ENCODE measurements around the gene KRT8. TPM values are rescaled to one million over a fixed set of nuclear protein-coding genes. Genes with fewer than 3 reads are reported as not detected.
A peak's percentile ranks its signal among the peaks of the same experiment; 100 is the strongest.
"Not testable (repeated sequence)": the region's sequence is repeated elsewhere in the genome, so short reads cannot be mapped to it uniquely, and the experiment has no call there.

Gene KRT8
- total and polyA plus RNA-seq, 7 donors = 0.54 to 1.3 (median 0.76) TPM

DNA sequence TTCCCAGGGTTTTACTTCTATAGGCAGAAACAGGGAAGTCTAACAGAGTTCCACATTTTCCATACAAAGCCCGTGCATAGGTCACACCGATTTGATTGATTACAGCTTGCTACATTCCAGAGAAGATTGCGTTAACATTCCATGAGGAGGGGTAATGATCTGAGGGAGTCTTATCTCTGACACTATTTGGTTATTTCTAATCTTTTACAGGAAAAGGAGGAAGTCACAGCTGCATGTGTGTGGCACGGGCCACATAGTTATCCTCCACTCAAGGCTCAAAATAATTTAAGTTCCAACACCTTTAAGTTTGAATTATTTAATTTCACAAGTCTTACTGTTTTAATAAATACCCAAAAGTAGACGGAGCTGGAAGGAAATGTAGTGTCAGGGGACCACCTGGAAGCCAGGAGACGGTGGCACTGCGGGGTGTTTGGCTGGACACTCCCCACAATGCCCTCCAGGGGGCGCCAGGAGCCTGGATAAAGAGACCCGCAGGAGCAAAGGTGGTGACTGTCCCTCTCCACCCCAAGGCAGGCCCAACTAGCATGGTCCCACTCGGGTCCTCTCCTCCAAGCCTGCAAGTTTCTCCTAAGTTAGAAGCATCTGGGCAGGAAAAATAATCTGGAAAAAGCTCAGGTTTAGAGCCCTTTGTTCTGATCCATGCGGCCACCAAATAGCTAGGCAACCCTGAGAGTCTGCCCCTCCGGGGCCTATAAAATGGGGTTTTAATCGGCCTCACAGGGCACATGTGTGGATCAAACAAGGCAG lies 20.2 kb downstream of the KRT8 start:
- Histone ChIP-seq H3K4me3 (no peak overlapping the region), H3K4me1 (no peaks in the 10 kb centered on the region), H3K9me3 (no peaks in the 10 kb centered on the region), H3K27me3 (ENCODE audit: insufficient read depth in 3 of 3, low read length in 2 of 3) (peaks cover 0 to 14% (median 0%) of the 10 kb centered on the region in 3 donors), H3K27ac (no peak overlapping the region), H3K36me3 (ENCODE audit: insufficient read depth in 1 of 2, low read depth in 1 of 2) (no peaks in the 10 kb centered on the region)
- TF ChIP-seq CTCF (IDR thresholded peaks at IDR 0.05) = peak; percentile 89
- WGBS, 3 donors = 33 to 40% (median 35%) methylated on average over 12 to 13 of the region's 13 CpGs
- intact Hi-C loops (cut with DNase I) = loop anchor here in 1 of 2 donors (1.0 kb wide), 1 partner anchor 96 kb away; no protein-coding TSS in a partner anchor
- DNase-seq (peak; percentile 71 to 81), ATAC-seq (peak; percentile 83 to 89 (median 85))

GRCh38 chr12:52880499-52880898 lies 24.4 kb downstream of the KRT8 start:
- not testable (repeated sequence) for H3K9me3 ChIP-seq; H3K27ac ChIP-seq; ATAC-seq; H3K36me3 ChIP-seq (ENCODE audit: insufficient read depth in 1 of 2, low read depth in 1 of 2); H3K4me3 ChIP-seq; H3K4me1 ChIP-seq; DNase-seq
- WGBS, 3 donors = 63 to 73% (median 70%) methylated on average over 8 of the region's 8 CpGs
- intact Hi-C loops (cut with DNase I) = loop anchor here in 1 of 2 donors (2.0 kb wide), 2 partner anchors 508 to 724 kb away; no protein-coding TSS in a partner anchor
- peaks cover 0 to 14% (median 0%) of the 10 kb centered on the region in 3 donors for H3K27me3 ChIP-seq (ENCODE audit: insufficient read depth in 3 of 3, low read length in 2 of 3)

DNA sequence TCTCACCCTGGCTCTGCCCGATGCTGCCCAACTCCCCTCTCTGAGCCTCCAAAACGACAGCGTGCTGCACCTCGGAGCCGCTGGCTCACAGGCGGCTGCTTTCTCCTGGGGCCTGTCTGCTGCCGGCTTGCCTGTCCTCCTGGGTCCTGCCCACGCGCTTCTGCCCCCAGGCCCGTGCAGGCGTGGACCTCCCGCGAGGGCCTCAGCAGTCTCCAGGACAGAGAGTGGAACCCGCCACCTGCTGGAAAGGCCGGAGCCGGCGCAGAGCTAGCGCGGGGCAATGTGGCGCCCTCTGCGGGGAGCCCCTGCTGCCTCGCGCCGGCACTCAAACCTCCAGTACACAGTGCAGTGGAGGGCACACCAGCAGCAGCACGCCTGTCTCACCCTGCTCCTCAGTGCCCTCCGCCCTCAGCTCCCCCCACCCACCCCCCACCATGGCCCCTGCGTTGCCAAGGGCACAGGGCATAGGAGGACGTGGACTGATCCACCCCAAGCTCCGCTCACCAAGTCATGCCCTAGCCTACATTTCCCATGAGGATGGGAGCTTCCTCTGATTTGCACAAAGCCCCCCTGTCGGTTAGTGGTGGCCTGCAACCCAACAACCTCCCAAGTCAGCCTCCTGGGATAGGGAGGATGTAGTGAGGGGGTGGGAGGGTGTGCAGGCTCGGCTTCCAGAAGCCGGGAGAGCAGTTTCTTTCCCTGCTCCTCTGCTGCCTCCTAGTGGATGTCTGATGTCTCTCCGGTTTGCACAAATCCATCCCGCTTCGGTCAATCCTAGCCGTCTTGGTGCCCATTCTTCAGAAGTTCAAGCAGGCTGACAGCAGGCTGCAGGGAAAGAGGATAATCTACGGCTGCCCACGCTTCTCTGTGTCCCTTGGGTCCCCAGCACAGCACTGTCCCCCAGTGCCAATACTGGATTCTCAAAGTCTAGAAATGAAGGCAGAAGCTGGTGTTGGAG lies 25.2 kb downstream of the KRT8 start:
- Histone ChIP-seq H3K9me3 (no peaks in the 10 kb centered on the region), H3K4me3 (peak overlapping the region; percentile 33), H3K27ac (no peak overlapping the region), H3K4me1 (peaks cover 4% of the 10 kb centered on the region), H3K36me3 (ENCODE audit: insufficient read depth in 1 of 2, low read depth in 1 of 2) (no peaks in the 10 kb centered on the region), H3K27me3 (ENCODE audit: insufficient read depth in 3 of 3, low read length in 2 of 3) (peaks cover 0 to 14% (median 0%) of the 10 kb centered on the region in 3 donors)
- peak; percentile 66 to 79 for DNase-seq
- 6 to 10% (median 9%) methylated on average over 33 to 38 of the region's 38 CpGs for WGBS, 3 donors
- intact Hi-C loops (cut with DNase I) = loop anchor here (1.0 to 10.0 kb wide), 6 partner anchors 295 to 723 kb away; no protein-coding TSS in a partner anchor
- ATAC-seq = peak; percentile 80 to 90 (median 84)
- TF ChIP-seq CTCF (IDR thresholded peaks at IDR 0.05) = peak; percentile 80

DNA sequence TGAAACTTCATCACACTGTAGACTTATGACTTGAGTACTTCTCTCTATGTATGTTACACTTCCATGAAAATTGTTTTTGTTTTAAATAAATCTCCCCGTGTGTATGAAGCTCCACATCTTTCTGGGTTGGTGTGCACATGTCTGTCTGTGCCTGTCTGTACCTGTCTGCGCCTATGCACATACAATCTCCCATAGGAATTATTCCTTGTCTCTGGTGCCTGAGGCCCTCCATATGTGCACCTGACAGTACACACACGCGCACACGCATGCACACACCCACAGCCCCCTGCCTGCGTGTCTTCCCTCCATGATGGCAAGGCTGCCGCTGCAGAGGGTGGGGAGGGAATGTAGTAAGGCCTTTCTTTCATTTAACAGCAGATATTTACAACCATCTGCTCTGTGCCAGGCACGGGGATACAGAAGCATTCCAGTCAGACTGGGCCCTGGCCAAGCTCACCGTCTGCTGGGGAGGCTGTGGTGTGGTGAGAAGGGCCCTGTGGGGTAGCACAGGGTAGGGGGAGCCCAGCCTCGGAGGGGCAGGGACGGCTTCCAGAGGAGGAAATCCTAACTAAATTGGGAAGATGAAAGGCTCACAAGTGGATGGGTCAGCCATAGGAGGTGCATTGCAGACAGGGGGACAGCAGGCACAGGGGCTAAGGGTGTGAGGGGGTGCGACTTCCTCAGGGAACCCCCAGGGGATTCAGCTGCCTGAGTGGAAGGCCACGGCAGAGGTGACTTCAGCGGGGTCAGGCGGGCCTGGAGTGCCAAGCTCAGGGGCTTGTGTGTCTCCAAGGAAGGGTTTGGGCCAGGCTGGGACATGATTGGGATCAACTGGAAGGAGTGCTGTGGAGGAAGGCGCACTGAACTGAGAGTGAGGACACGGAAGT lies 26.1 kb downstream of the KRT8 start:
- Histone ChIP-seq H3K4me1 (peaks cover 4% of the 10 kb centered on the region), H3K9me3 (no peaks in the 10 kb centered on the region), H3K27me3 (ENCODE audit: insufficient read depth in 3 of 3, low read length in 2 of 3) (peaks cover 0 to 16% (median 0%) of the 10 kb centered on the region in 3 donors), H3K4me3 (no peak overlapping the region), H3K36me3 (ENCODE audit: insufficient read depth in 1 of 2, low read depth in 1 of 2) (no peaks in the 10 kb centered on the region), H3K27ac (no peak overlapping the region)
- no peak for TF ChIP-seq CTCF (IDR thresholded peaks at IDR 0.05)
- DNase-seq (no peak), ATAC-seq (peak in 1 of 4 donors; percentile 2)
- intact Hi-C loops (cut with DNase I) = loop anchor here (1.0 to 10.0 kb wide), 4 partner anchors 294 to 721 kb away; no protein-coding TSS in a partner anchor
- WGBS, 3 donors = 77 to 80% (median 78%) methylated on average over 16 to 17 of the region's 17 CpGs
